ENCODE data around the gene ANKRD44.

- TF ChIP-seq CTCF (conservative IDR thresholded peaks at IDR 0.05 in 1 of 2, IDR thresholded peaks at IDR 0.05 in 1 of 2; ENCODE audit: extremely low read depth in 1 of 2, insufficient read depth in 1 of 2, low read depth in 1 of 2, low read length in 2 of 2) (no peak), EZH2 (IDR thresholded peaks at IDR 0.05; ENCODE audit: borderline replicate concordance, low read length) (no peak)
These were observed 100.2 kb downstream of the ANKRD44 start for GRCh38 chr2:197210430-197210829.

All from mammary epithelial cell (primary cell).